Measurements from ENCODE around the gene PLA2G4D.

DNA sequence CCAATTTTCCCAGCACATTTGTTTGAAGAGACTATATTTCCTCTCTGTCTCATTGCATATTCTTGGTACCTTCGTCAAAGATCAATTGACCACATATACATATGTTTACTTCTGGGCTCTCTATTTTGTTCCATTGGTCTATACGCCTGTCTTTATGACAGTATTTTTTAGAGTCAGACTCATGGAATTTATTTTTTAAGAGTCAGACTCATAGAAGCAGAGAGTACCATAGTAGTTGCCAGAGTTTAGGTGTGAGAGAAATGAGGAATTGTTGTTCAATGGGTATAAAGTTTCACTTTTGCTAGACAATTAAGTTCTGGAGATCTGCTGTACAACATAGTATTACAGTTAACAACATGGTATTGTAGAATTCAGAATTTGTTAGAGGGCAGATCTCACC, 35.0 kb upstream of the PLA2G4D start:
- TF ChIP-seq, protein P1, sequence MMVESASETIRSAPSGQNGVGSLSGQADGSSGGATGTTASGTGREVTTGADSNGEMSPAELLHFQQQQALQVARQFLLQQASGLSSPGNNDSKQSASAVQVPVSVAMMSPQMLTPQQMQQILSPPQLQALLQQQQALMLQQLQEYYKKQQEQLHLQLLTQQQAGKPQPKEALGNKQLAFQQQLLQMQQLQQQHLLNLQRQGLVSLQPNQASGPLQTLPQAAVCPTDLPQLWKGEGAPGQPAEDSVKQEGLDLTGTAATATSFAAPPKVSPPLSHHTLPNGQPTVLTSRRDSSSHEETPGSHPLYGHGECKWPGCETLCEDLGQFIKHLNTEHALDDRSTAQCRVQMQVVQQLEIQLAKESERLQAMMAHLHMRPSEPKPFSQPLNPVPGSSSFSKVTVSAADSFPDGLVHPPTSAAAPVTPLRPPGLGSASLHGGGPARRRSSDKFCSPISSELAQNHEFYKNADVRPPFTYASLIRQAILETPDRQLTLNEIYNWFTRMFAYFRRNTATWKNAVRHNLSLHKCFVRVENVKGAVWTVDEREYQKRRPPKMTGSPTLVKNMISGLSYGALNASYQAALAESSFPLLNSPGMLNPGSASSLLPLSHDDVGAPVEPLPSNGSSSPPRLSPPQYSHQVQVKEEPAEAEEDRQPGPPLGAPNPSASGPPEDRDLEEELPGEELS (CRISPR knock-in tag; IDR thresholded peaks at IDR 0.05) = no peak
- TF ChIP-seq, protein P2, sequence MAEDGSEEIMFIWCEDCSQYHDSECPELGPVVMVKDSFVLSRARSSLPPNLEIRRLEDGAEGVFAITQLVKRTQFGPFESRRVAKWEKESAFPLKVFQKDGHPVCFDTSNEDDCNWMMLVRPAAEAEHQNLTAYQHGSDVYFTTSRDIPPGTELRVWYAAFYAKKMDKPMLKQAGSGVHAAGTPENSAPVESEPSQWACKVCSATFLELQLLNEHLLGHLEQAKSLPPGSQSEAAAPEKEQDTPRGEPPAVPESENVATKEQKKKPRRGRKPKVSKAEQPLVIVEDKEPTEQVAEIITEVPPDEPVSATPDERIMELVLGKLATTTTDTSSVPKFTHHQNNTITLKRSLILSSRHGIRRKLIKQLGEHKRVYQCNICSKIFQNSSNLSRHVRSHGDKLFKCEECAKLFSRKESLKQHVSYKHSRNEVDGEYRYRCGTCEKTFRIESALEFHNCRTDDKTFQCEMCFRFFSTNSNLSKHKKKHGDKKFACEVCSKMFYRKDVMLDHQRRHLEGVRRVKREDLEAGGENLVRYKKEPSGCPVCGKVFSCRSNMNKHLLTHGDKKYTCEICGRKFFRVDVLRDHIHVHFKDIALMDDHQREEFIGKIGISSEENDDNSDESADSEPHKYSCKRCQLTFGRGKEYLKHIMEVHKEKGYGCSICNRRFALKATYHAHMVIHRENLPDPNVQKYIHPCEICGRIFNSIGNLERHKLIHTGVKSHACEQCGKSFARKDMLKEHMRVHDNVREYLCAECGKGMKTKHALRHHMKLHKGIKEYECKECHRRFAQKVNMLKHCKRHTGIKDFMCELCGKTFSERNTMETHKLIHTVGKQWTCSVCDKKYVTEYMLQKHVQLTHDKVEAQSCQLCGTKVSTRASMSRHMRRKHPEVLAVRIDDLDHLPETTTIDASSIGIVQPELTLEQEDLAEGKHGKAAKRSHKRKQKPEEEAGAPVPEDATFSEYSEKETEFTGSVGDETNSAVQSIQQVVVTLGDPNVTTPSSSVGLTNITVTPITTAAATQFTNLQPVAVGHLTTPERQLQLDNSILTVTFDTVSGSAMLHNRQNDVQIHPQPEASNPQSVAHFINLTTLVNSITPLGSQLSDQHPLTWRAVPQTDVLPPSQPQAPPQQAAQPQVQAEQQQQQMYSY (CRISPR knock-in tag; IDR thresholded peaks at IDR 0.05) = no peak
- TF ChIP-seq SMAD4 (CRISPR knock-in tag; IDR thresholded peaks at IDR 0.05) (no peak), SP1 (CRISPR knock-in tag; conservative IDR thresholded peaks at IDR 0.05) (no peak)
- TF ChIP-seq, protein P3, sequence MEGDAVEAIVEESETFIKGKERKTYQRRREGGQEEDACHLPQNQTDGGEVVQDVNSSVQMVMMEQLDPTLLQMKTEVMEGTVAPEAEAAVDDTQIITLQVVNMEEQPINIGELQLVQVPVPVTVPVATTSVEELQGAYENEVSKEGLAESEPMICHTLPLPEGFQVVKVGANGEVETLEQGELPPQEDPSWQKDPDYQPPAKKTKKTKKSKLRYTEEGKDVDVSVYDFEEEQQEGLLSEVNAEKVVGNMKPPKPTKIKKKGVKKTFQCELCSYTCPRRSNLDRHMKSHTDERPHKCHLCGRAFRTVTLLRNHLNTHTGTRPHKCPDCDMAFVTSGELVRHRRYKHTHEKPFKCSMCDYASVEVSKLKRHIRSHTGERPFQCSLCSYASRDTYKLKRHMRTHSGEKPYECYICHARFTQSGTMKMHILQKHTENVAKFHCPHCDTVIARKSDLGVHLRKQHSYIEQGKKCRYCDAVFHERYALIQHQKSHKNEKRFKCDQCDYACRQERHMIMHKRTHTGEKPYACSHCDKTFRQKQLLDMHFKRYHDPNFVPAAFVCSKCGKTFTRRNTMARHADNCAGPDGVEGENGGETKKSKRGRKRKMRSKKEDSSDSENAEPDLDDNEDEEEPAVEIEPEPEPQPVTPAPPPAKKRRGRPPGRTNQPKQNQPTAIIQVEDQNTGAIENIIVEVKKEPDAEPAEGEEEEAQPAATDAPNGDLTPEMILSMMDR (IDR thresholded peaks at IDR 0.05) = no peak
- TF ChIP-seq, protein P4, sequence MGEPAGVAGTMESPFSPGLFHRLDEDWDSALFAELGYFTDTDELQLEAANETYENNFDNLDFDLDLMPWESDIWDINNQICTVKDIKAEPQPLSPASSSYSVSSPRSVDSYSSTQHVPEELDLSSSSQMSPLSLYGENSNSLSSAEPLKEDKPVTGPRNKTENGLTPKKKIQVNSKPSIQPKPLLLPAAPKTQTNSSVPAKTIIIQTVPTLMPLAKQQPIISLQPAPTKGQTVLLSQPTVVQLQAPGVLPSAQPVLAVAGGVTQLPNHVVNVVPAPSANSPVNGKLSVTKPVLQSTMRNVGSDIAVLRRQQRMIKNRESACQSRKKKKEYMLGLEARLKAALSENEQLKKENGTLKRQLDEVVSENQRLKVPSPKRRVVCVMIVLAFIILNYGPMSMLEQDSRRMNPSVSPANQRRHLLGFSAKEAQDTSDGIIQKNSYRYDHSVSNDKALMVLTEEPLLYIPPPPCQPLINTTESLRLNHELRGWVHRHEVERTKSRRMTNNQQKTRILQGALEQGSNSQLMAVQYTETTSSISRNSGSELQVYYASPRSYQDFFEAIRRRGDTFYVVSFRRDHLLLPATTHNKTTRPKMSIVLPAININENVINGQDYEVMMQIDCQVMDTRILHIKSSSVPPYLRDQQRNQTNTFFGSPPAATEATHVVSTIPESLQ (CRISPR knock-in tag; IDR thresholded peaks at IDR 0.05) = no peak
